Prostate gland (tissue), 2 donors: ENCODE data around the gene POLR2F.

ENCODE experiments used
- CTCF ChIP-seq, 4 experiments: fragments of 200-600 bp in 2 of 4; fragments of 450-650 bp in 2 of 4; sonication (generic) in 2 of 4; IDR thresholded peaks; 1 replicate in 3 of 4; 2 replicates in 1 of 4; pipeline ENCODE4 v1.5.1; 2016 to 2019; ENCODE audit warnings: antibody characterized with exemption in 4 of 4, mild to moderate bottlenecking in 2 of 4, moderate library complexity in 2 of 4
- POLR2A ChIP-seq: fragments of 450-650 bp; IDR thresholded peaks from one replicate; pipeline ENCODE4 v1.6.1; 2016; ENCODE audit warnings: antibody characterized with exemption, mild to moderate bottlenecking
- POLR2AphosphoS5 ChIP-seq: sonication (generic); formaldehyde crosslinking; IDR thresholded peaks from one replicate; pipeline ENCODE4 v1.6.1; 2017; ENCODE audit warnings: antibody characterized with exemption

- peak; percentile 99 for TF ChIP-seq POLR2AphosphoS5
- peak in 1 of 4 experiments; percentile 29 for TF ChIP-seq CTCF (IDR thresholded peaks at IDR 0.05)
- peak; percentile 55 for TF ChIP-seq POLR2A
These were observed at the start of gene POLR2F, which contains the start of gene C22orf23 for GRCh38 chr22:37953437-37954179.
